NCI-H82 treated with DMSO at 0.1 percent for 48 hours (cell line): Measurements from ENCODE around the gene GPBP1L1.
"Not testable (repeated sequence)": the region's sequence is repeated elsewhere in the genome, so short reads cannot be mapped to it uniquely, and the experiment has no call there.

ENCODE experiments used
- DNase-seq: peaks from one replicate; lab custom pipeline; 2025; ENCODE audit not compliant: unreplicated experiment; lab: John Stamatoyannopoulos, UW

GPBP1L1 gene

DNA sequence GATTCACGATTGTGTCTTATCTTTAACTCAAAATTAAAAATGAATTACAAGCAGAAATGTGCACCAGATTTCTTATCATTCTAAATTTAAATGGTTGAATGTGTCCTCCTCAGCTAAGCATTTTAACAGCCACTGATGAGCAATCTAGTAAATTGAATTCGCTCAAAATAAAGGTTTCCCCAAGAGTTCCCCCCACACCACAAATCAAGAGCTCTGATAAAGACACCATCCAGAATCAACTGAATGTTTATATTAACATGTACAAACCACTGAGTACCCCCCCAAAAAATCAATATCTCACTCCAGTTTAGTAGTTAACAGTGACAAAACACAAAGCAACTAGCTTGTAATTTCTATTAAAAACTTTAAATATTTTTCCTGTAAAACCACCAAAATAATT, 1.9 kb downstream of the GPBP1L1 start:
- DNase-seq = no peak

DNA sequence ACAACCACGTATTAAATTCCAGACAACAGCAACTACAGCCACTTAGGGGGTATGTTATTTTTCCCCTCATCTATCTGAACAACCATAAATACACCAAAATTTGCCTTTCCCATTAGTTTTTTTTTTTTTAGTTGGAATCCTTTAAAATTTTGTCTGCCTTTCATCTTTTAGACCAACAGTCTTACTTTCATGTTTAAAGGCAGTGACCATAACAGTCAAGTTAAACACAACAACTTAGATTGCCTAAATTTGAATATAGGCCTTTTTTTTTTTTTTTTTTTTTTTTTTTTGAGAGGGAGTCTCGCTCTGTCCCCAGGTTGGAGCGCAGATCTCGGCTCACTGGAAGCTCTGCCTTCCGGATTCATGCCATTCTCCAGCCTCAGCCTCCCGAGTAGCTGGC, 3.4 kb downstream of the GPBP1L1 start:
- DNase-seq = no peak

DNA sequence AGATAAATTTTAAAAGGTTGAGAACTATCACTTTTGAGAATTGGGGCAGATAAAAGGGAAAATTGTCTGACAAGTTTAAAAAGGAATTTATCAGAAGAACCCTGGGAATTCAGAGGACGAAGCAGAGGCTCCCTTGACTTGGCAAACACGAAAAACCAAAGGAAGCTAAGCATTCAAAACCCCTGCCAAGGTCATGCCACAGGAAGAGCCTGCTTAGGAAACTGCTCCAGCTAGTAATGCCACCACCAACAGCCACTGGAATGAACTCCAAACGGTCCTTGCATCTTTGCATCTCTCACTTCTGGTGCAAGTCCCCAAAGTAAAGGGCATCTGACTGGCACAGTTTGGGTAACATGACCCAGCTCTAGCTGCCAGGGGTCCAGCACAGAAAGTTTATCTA, 7.2 kb downstream of the GPBP1L1 start:
- no peak for DNase-seq

DNA sequence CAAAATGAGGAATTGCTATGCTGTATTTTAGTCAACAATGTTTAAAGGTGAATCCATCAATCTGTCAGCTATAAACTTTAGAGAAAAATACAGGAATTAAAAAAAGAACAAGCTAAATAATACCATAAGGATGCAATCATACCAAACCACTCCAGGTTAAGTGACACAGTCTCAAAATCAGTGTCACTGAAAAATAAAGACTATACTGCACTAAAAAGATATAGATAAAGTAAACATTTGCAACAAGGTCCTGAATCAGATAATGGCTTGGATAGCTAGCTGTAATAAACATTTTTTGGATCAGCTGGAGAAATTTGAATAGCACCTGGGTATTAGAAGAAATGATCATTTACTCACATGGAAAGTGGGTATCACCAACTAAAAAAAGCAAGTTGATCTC, 7.8 kb downstream of the GPBP1L1 start:
- DNase-seq = no peak

DNA sequence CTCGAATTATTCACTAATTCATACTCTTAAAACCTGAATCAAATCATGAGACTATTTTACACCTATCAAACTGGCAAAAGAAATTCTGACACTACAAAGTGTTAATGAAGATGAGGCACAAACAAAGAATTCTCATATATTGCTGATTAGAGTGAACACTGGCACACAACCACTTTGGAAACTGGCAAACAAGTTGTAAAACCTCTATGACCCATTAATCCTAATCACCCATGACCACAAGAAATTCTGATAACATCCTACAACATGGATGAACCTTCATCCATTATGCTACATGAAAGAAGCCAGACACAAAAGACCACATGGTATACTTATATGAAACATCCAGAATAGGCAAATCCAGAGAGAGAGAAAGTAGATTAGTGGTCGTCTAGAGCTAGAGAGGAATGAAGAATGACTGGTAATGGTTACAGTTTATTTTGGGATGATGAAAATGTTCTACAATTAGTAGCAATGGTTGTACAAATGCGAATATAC, 8.5 kb downstream of the GPBP1L1 start:
- DNase-seq = no peak

DNA sequence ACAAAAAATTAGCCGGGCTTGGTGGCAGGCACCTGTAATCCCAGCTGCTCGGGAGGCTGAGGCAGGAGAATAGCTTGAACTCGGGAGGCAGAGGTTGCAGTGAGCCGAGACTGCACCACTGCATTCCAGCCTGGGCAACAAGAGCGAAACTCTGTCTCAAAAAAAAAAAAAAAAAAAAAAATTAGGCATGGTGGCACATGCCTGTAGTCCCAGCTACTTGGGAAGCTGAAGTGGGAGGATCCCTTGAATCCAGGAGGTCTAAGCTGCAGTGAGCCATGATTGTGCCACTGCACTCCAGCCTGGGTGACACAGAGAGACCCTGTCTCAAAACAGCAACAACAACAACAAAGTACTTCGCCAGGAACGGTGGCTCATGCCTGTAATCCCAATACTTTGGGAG, 9.8 kb downstream of the GPBP1L1 start:
- DNase-seq = not testable (repeated sequence)

DNA sequence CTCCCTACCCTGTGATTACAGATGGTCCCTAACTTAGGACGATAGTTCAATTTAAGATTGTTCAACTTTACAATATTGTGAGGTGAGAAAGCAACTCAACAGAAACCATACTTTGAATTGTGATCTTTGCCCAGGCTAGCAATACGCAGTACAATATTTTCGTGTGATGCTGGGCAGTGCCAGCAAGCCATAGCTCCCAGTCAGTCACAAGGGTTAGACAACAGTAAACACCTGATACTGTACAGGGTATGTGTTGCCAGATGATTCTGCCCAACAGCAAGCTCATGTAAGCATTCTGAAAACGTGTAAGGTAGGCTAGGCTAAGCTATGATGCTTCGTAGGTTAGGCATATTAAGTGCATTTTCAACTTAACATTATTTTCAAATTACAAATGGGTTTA, 11.9 kb downstream of the GPBP1L1 start:
- no peak for DNase-seq

DNA sequence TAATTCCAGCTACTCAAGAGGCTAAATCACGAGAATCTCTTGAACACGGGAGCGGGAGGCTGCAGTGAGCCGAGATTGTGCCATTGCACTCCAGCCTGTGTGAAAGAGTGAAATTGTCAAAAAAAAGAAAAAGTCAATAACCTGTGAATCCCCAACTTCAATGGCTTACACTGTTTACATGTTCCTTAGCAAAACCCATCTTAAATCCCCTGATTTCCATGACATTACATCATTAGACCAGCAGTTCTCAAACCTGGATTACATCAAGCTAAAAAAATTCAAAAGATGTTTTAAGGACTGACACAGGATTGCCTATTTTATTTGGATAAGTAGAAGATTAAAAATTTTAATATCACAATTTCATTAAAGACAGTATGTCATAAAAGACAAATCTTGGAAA, 12.4 kb downstream of the GPBP1L1 start:
- no peak for DNase-seq

DNA sequence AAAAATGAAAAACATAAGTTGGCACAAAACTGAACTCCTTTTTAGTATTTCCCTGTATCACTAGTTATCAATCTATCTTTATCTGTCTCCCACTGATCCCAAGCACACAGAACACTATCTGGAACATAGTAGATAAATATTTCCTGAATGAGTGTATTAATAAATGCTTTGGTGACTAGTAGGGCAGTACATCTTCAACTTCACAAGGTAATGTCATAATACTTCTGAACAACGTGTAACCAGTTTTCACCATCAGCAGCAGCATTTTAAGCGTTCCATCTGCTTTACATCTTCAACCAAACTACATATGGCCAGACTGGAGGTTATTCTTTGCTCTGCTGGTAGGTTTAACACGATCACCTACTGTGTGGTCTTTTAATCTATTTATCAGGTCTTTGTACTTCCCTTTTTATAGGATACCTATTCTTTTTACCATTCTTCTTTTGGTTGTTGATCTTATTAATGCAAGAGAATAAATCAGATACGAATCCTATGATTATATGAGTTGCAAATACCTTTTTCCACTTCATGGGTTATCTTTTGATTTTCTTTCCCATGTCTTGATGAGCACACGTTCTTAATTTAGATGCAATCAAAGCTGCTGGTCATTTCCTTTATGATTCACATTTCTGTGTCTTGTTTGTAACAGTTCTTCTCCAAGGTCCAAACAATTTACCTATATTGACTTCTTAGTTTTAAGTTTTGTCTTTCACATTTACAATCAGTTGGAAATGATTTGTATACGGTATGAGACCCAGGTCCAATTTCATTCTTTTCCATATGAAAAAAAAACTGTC, 16.3 kb downstream of the GPBP1L1 start:
- no peak for DNase-seq

DNA sequence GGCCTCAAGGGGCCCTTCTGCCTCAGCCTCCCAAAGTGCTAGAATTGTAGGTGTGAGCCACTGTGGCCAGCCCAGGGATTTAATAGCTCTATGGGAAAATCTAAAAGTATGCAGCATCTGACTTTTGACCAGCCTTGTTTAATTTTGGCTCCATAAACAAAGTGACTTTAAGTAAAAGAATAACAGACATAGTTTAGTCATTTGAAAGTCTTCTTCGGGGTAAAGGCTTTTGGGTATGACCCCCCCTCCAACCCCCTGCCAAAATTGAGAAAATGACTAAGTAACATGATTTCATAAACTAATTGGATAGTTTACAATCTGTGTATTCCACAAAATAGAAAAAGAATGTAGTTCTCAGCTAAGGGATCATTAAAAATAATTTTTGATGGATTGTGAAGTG, 17.0 kb downstream of the GPBP1L1 start:
- DNase-seq = no peak

DNA sequence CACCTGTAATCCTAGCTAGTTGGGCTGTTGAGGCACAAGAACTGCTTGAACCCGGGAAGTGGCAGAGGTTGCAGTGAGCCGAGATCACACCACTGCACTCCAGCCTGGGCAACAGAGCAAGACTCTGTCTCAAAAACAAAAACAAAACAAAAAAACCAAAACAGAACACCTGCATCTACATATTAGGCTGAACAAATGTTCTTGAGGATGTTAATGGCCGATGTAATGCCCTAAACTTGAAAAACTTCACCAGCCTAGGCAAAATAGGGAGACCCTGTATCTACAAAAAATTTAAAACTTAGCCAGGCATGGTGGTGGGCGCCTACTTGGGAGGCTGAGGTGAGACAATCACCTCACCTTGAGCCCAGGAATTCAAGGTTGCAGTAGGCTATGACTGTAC, 17.8 kb downstream of the GPBP1L1 start:
- no peak for DNase-seq

DNA sequence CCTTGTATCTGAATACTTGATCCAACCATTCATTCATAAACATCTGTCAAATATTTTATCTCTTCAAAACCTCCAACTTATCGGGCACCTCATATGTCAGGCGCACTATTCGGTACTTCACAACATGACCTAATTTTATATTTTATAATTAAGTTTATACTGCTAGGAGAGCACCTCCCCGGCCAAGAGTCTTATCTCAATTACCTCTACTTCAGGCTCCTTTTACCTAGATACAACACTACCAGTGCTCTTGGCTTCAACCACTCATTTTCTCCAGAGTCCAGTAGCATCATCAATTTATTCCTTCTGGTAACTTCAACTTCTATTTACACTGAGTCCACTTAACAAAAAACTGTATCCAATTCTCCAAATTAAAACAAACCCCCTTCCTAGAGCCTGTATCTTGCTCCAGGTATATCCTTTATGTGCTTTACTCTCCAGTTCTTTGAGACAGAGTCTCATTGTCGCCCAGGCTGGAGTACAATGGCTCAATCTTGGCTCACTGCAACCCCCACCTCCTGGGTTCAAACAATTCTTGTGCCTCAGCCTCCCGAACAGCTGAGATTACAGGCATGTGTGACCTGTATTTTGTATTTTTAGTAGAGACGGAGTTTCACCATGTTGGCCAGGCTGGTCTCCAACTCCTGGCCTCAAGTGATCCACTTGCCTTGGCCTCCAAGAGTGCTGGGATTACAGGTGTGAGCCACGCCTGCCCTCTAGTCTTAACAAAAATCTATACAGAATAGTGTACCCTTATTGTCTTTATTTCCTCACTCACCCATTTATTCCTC, 18.8 kb downstream of the GPBP1L1 start:
- DNase-seq = no peak

DNA sequence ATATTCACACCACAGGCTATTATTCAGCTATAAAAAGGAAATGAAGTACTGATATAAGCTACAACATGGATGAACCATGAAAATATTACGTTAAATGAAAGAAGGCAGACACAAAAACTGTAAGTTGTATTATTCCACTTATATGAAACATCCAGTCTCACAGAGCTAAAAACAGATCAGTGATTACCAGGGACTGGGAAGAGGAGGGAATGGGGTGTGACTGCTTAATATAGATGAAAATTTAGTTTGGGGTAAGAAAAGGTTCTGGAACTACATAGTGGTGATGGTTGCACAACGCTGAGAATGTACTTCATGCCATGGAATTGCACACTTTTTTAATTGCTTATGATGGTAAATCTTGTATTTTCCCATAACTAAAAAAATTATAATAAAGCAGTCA, 19.5 kb downstream of the GPBP1L1 start:
- no peak for DNase-seq

DNA sequence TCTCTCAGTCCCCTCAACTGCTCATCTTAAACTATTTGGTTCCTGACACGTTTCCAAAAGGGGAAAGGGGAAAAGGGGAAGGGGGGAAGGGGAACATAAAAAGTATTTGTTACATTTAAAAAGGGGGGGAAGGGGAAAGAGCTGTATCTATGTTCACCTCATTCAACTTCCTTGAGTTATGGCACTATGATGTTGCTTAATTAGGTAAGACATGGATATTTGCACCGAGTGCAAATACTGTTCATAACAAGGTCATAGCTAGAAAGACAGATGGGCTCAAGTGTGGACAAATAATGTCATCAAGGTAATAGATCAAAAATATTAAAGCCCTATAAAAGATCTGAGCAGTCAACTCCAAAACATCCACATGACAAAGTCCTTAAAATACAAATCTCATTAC, 26.0 kb downstream of the GPBP1L1 start:
- no peak for DNase-seq

DNA sequence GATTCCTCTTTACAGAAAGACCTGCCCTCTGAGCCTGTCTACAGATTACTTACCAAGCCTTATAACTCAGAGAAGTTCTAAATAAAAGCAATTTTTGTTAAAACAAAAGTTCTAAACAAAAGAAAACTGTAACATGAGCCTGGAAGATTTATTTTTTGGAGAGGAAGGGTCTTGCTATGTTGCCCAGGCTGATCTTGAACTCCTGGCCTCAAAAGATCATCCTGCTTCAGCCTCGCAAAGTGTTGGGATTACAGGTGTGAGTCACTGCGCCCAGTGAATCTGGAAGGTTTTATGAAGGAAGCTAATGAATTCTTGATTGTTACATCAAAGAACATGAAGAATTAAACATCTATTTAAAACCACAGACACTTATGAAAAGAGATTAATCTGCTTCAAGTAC, 27.1 kb downstream of the GPBP1L1 start:
- DNase-seq = no peak

DNA sequence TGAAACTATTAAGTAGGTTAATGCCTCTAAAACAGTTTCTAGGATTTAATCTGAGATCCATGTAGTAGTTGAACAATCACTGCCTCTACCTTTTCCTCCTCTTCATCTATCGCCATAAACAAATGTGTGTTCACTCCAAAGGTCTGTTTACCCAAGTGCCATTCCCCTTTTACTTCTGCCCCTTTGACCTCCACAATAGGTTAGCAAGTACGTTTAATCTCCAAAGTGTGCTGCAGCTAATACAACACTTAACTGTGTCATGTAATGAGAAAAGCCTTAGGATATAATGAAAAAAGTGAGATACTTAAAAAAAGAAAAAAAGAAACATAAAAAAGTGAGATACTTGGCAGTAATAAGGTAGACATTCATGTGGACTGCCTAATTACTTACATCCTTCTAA, 28.2 kb downstream of the GPBP1L1 start:
- DNase-seq = no peak

DNA sequence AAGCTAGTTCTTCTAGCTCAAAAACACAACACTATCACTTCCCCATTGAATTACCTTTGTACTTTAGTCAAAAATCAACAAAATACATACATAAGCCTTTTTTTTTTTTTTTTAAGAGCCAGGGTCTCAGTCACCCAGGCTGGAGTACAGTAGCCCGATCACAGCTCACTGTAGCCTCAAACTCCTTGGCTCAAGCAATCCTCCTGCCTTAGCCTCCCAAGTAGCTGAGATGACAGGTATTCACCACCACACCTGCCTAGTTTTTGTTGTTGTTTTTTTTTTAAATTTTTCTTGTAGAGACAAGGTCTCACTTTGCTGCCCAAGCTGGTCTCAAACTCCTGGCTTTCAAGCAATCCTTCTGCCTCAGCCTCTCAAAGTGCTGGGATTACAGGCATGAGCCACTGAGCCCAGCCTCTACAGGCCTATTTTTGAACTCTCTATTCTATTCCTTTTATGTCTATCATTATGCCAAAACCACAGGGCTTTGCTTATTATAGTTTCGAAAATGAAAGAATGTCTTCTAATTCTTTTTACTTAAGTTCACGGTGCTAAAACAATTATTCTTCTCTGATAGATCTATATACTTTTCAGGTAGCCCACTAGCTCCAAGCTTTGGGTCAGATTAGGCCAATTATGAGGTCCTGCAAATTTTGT, 29.6 kb downstream of the GPBP1L1 start:
- DNase-seq = no peak

DNA sequence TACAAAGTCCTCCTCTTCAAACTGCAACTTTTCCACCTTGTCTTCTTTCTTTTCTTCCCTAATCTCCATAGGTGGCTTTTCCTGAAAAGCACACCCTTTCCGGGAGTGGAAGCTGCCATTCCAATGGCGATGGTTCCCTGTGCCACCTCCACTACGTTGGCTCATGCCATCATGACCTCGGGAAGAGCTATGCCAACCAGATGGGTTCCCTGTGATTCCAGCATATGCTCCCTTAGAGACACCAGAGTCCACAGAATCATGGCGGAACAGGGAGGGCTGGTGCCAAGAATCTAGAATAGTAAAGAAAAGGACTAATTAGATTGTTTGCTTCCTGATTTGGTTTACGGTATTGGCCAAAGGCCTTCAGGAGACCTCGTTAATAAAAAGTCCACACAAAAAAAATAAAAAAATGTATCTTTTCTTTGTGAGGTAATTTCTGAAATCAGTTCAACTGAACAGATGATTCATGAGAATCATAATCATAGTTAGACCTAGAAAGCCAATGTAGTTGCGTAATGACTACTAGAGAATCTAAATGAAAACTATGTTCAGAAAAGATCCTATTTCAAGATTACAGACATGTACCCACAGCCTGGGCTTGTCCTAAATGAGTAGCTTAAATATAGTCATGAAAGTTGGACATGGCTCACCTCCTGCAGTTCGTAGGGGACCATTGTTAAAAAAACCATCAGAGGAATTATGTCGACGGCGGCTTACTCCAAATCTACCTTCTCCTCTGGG, 31.6 kb downstream of the GPBP1L1 start:
- DNase-seq = no peak

DNA sequence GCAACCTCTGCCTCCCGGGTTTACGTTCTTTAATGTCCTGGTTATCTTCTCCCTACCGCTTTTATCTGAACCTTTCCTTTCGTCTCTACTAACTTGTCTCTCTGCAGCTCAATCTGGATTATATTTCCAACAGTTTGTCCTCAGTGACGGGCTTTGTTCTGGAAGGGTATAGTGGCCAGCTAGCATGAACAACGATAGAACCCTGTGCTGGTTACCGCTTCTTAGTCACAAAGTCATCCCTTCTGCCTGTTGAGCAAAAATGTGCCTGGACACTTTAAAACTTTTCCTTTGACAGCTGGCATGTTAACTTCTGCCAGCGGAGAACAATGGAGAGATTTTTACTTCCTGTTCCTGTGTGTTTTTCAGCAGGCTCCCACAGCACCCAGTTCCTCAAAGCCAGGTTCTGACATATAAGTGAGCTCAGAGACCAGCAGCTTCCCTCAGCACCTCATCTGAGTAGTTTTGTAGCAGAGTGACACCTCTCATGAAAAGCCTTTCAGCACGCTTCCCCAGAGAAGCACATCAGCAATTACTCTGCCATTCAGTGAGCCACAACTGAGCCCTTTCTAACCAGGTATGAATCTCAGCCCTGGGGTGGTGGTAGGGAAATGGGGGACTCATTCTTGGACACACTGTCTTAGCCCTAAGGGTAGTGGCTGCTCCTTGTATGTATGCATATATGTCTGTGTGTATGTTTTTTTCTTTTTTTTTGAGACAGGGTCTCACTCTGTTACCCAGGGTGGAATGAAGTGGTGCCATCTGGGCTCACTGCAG, 38.9 kb downstream of the GPBP1L1 start:
- no peak for DNase-seq

DNA sequence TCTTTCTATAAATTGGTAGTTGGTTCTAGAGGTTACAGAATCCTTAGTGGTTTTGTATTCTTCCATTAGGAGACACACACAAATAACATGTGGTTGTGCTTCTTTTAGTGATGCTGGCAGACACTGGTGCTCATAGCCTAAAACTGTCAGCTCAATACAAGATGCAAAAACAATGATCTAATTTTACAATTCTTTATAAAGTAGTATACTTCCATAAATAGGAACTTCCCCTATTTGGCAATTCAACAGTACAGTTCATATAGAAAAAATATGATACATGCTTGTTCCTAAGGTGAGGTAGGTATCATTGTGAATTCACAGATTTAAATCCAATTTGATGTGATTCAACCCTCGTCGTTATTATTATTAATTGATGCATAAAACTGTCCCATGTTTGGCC, 41.7 kb downstream of the GPBP1L1 start:
- DNase-seq = no peak
